Middle frontal gyrus (tissue), 1 donor: ENCODE results near the gene HIRIP3.

Experiments
- DNase-seq: peaks from one replicate; pipeline ENCODE4 v3.0.0-alpha.2; 2015; ENCODE audit warnings: low spot score; ENCODE audit errors: extremely low spot score

The HIRIP3 gene

GRCh38 chr16:29999605-30000004 lies 4.2 kb upstream of the HIRIP3 start:
- DNase-seq: no peak

GRCh38 chr16:29996766-29997250 lies 1.4 kb upstream of the HIRIP3 start:
- DNase-seq: no peak

GRCh38 chr16:29995911-29996765 lies 721 bp upstream of the HIRIP3 start, which contains the start of gene INO80E:
INO80E (plus strand) TSS chr16:29996241; CDS start chr16:29996311, 70 bp downstream.
- peak; percentile 99 for DNase-seq

GRCh38 chr16:29994600-29995323 lies 655 bp downstream of the HIRIP3 start:
- DNase-seq: no peak

- no peak for DNase-seq
These were observed 1.4 kb downstream of the HIRIP3 start for GRCh38 chr16:29993903-29994599.

GRCh38 chr16:29993191-29993902 lies 2.1 kb downstream of the HIRIP3 start:
- no peak for DNase-seq

GRCh38 chr16:29992344-29992967 lies 3.0 kb downstream of the HIRIP3 start:
- no peak for DNase-seq

- no peak for DNase-seq
These were observed 3.9 kb downstream of the HIRIP3 start for GRCh38 chr16:29991571-29991904.

- no peak for DNase-seq
These were observed 4.4 kb downstream of the HIRIP3 start for GRCh38 chr16:29990883-29991570.

GRCh38 chr16:29990034-29990433 lies 5.4 kb downstream of the HIRIP3 start:
- DNase-seq: no peak

GRCh38 chr16:29989111-29989858 lies 6.1 kb downstream of the HIRIP3 start:
- DNase-seq: no peak

- no peak for DNase-seq
These were observed 6.9 kb downstream of the HIRIP3 start for GRCh38 chr16:29988346-29989075.

- DNase-seq: no peak
These were observed 7.9 kb downstream of the HIRIP3 start for GRCh38 chr16:29987371-29988085.

GRCh38 chr16:29986931-29987330 lies 8.5 kb downstream of the HIRIP3 start:
- no peak for DNase-seq

- no peak for DNase-seq
These were observed 9.2 kb downstream of the HIRIP3 start for GRCh38 chr16:29986231-29986630.

- DNase-seq: no peak
These were observed 10.1 kb downstream of the HIRIP3 start for GRCh38 chr16:29985271-29985811.

- DNase-seq: no peak
These were observed 10.7 kb downstream of the HIRIP3 start for GRCh38 chr16:29984764-29985147.
